Trophoblast cell (in vitro differentiated cells and primary cell): ENCODE measurements around the gene AGER.

Experiments used
- DNase-seq, 2 donors: peaks; one replicate each; pipeline ENCODE4 v3.0.0-alpha.2; 2016
- H2AFZ ChIP-seq: 2 replicates; pipeline ENCODE4 v1.6.1; 2013; ENCODE audit warnings: low read length, moderate library complexity, mild to moderate bottlenecking; ENCODE audit not compliant: insufficient read depth, poor library complexity
- H2AK5ac ChIP-seq: 2 replicates; pipeline ENCODE4 v1.6.1; 2013; ENCODE audit warnings: mild to moderate bottlenecking, low read length
- H2BK120ac ChIP-seq: 2 replicates; pipeline ENCODE4 v1.6.1; 2013; ENCODE audit warnings: low read length, mild to moderate bottlenecking, moderate library complexity; ENCODE audit not compliant: insufficient read depth, poor library complexity
- H2BK12ac ChIP-seq: 2 replicates; pipeline ENCODE4 v1.6.1; 2013; ENCODE audit warnings: mild to moderate bottlenecking, low read length, moderate library complexity
- H2BK5ac ChIP-seq: 2 replicates; pipeline ENCODE4 v1.6.1; 2013; ENCODE audit warnings: low read length, low read depth, moderate library complexity, mild to moderate bottlenecking; ENCODE audit not compliant: poor library complexity
- H3K14ac ChIP-seq: 2 replicates; pipeline ENCODE4 v1.6.1; 2013; ENCODE audit warnings: mild to moderate bottlenecking, low read length
- H3K18ac ChIP-seq: 2 replicates; pipeline ENCODE4 v1.6.1; 2013; ENCODE audit warnings: mild to moderate bottlenecking, low read length
- H3K23ac ChIP-seq: 2 replicates; pipeline ENCODE4 v1.6.1; 2013; ENCODE audit warnings: low read length
- H3K27ac ChIP-seq: 2 replicates; pipeline ENCODE4 v1.5.1; 2013; ENCODE audit warnings: low read depth, mild to moderate bottlenecking, inconsistent platforms, low read length, moderate library complexity
- H3K27me3 ChIP-seq: 2 replicates; pipeline ENCODE4 v1.6.1; 2013; ENCODE audit warnings: inconsistent platforms, mild to moderate bottlenecking, low read length, moderate library complexity; ENCODE audit not compliant: insufficient read depth
- H3K36me3 ChIP-seq, 2 experiments: 1 replicate in 1 of 2; 2 replicates in 1 of 2; pipeline ENCODE4 v1.6.1; 2013; ENCODE audit warnings: low read length in 2 of 2, mild to moderate bottlenecking in 2 of 2, moderate library complexity in 1 of 2; ENCODE audit not compliant: insufficient read depth in 2 of 2, control insufficient read depth in 1 of 2
- H3K4ac ChIP-seq: 2 replicates; pipeline ENCODE4 v1.6.1; 2013; ENCODE audit warnings: low read depth, mild to moderate bottlenecking, low read length, moderate library complexity
- H3K4me1 ChIP-seq, 2 experiments: 1 replicate in 1 of 2; 2 replicates in 1 of 2; pipeline ENCODE4 v1.6.1; 2013; ENCODE audit warnings: low read length in 2 of 2, mild to moderate bottlenecking in 2 of 2, moderate library complexity in 1 of 2; ENCODE audit not compliant: insufficient read depth in 2 of 2, control insufficient read depth in 1 of 2
- H3K4me2 ChIP-seq: 2 replicates; pipeline ENCODE4 v1.6.1; 2013; ENCODE audit warnings: inconsistent platforms, mild to moderate bottlenecking, low read length, moderate library complexity
- H3K4me3 ChIP-seq: 2 replicates; pipeline ENCODE4 v1.5.1; 2013; ENCODE audit warnings: mild to moderate bottlenecking, low read depth, low read length, inconsistent platforms
- H3K79me1 ChIP-seq: one replicate; pipeline ENCODE4 v1.6.1; 2013; ENCODE audit warnings: low read length
- H3K79me2 ChIP-seq: 2 replicates; pipeline ENCODE4 v1.6.1; 2013; ENCODE audit warnings: low read length, mild to moderate bottlenecking; ENCODE audit not compliant: control insufficient read depth, insufficient read depth, poor library complexity
- H3K9ac ChIP-seq: 2 replicates; pipeline ENCODE4 v1.6.1; 2013; ENCODE audit warnings: mild to moderate bottlenecking, low read length
- H3K9me3 ChIP-seq: 2 replicates; pipeline ENCODE4 v1.6.1; 2013; ENCODE audit warnings: low read depth, mild to moderate bottlenecking, control low read depth, inconsistent platforms, low read length; ENCODE audit not compliant: insufficient read depth
- H4K12ac ChIP-seq: 2 replicates; pipeline ENCODE4 v1.6.1; 2013; ENCODE audit warnings: low read depth, mild to moderate bottlenecking, low read length, moderate library complexity
- H4K8ac ChIP-seq: 2 replicates; pipeline ENCODE4 v1.6.1; 2013; ENCODE audit warnings: low read depth, mild to moderate bottlenecking, low read length, moderate library complexity
- H4K91ac ChIP-seq: one replicate; pipeline ENCODE4 v1.6.1; 2013; ENCODE audit warnings: low read depth, mild to moderate bottlenecking, low read length, moderate library complexity
- WGBS: extraction: QIAGEN DNeasy Blood & Tissue Kit; methylation state at CpG from one replicate; pipeline ENCODE4 v1.1.7; 2013; ENCODE audit warnings: missing lambda C conversion rate; ENCODE audit not compliant: insufficient read length, insufficient coverage; ENCODE audit errors: extremely low coverage; 5-methylcytosine and 5-hydroxymethylcytosine counted together

The AGER gene

DNA sequence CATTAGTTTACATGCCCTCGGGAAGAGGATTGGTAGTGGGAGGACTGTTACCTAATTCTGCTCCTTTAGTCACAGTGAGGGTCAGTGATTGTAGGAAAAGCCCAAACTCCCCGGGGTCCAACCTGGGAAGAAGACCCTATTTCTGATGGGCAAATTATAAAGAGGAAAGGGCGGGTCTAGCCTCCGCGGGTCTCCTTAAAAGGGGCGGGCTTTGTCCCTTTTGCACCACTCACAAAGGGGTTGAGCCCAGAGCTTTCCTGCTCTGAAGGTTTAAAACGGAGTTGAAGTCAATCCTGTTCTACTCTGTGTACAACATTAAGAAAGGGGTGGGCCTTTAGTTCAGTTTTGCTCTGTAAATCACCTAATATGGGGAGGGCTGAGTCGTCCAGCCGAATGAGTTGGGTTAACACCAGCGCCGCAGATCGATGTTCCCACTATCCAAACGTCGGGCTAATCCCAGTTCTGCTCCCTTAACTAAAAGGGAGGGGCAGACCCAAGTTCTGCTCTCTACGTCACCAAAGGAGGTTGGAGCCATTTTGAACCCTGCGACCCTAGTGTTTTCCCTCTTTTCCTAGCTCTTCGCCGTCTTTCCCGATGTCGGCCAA is 6.8 kb downstream of the AGER start:
- WGBS: no CpG with 5 or more reads among the region's 20 CpGs
- H3K27me3 ChIP-seq: no peaks in the 10 kb centered on the region
- peak overlapping the region; percentile 76 for H3K14ac ChIP-seq
- H2AFZ ChIP-seq: peak overlapping the region; percentile 37
- DNase-seq: no peak
- no peaks in the 10 kb centered on the region for H3K9me3 ChIP-seq
- H3K4me1 ChIP-seq: peaks cover 13 to 32% of the 10 kb centered on the region in 2 experiments
- H3K4me3 ChIP-seq: peak overlapping the region; percentile 45
- no peak overlapping the region for H2BK12ac ChIP-seq
- peak overlapping the region; percentile 91 for H3K27ac ChIP-seq
- H3K79me1 ChIP-seq: peaks cover 14% of the 10 kb centered on the region
- peak overlapping the region; percentile 69 for H2AK5ac ChIP-seq
- peaks cover 14 to 18% of the 10 kb centered on the region in 2 experiments for H3K36me3 ChIP-seq
- peak overlapping the region; percentile 86 for H4K91ac ChIP-seq
- peak overlapping the region; percentile 65 for H4K12ac ChIP-seq
- H3K4ac ChIP-seq: peak overlapping the region; percentile 58
- peak overlapping the region; percentile 62 for H2BK5ac ChIP-seq
- peak overlapping the region; percentile 91 for H4K8ac ChIP-seq
- H3K9ac ChIP-seq: peak overlapping the region; percentile 75
- H3K23ac ChIP-seq: no peak overlapping the region
- H3K18ac ChIP-seq: peak overlapping the region; percentile 55
- H3K79me2 ChIP-seq: peaks cover 10% of the 10 kb centered on the region
- peak overlapping the region; percentile 79 for H3K4me2 ChIP-seq
- peak overlapping the region; percentile 53 for H2BK120ac ChIP-seq

DNA sequence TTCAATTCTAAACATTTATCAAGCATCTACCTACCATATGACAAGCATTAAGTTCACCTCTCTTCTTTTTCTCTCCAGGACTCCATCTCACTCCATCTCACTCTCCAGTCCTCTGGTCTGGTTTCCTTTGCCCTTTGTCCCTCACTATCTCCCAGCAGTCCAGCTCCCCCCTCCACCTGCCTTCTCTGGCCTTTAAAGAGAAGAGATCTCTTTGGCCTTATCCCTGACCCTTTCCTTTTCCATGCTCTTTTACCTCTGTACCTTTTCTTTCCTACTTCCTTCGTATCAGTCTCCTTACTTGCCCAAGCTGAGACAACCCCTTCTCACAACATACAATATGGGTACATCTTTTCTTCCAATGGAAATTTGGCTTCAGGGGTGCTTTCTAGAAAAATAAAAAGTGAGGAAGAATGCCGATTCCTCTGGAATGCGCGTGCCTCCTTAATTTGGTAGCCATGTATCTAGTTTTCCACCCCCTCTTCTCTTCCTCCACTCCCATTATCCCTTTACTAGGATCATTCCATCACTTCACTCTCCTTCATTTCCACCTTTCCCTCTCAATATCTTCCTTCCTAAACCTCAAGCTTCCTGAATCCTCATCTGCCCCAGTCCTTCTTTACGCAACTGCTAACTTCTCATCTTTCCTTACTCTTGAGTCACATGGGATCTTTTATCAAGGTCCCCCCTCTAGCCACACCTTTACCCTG is 7.4 kb downstream of the AGER start:
- peak; percentile 9 to 11 for DNase-seq
- peak overlapping the region; percentile 69 for H2AK5ac ChIP-seq

DNA sequence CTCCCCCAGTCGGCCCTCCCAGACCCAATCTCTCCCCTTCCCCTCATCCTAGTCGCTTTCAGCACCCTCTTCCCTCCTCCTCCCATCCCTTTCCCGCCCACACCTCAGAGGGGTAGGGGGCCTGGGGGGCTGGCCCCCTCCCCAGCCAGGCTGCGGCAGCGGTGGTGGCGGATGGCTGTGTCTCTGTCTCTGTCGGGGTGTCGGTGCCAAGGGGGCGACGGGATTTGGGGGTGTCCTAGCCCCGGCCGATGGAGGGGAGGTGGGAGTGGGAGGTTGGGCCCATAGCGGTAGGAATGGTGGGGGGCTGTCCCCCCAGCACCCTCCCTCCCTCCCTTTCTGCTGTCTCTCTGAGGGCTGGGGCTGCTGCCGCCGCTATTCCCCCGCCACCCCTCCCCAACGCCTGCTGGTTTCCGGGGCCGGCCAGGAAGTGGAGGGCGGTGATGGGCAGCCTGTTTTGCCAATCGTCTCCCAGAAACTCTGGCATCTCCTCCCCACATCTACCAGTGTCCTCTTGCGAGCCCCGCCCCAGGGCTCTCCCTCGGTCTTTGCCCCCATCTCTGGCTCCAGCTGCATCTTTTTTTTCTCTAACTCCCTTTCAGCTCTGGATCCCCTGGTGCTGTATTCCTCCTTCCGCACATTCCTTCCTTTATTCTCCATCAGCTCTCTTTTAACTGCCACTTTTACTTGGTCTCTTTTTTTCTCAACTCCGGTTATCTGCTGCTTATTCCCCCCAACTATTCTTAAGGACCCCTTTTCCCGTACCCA is 8.2 kb downstream of the AGER start, which contains the start of gene AGPAT1:
AGPAT1 (minus strand) TSS at position 374 of the 765 bp plus-strand sequence. CDS start 4,588 bp downstream, outside the sequence.
- Histone ChIP-seq H2BK120ac (peak within 1 kb of the TSS; percentile 87), H4K8ac (peak within 1 kb of the TSS; percentile 93), H2AK5ac (peak within 1 kb of the TSS; percentile 97), H2AFZ (peak within 1 kb of the TSS; percentile 97), H3K14ac (peak within 1 kb of the TSS; percentile 96), H2BK5ac (peak within 1 kb of the TSS; percentile 55), H3K36me3 (peaks cover 9 to 14% of the 10 kb centered on the region in 2 experiments), H4K12ac (peak within 1 kb of the TSS; percentile 97), H3K4me2 (peak within 1 kb of the TSS; percentile 79), H2BK12ac (peak within 1 kb of the TSS; percentile 55), H3K79me2 (peaks cover 10% of the 10 kb centered on the region), H3K9me3 (no peaks in the 10 kb centered on the region), H4K91ac (peak within 1 kb of the TSS; percentile 94), H3K23ac (no peak within 1 kb of the TSS), H3K4ac (peak within 1 kb of the TSS; percentile 92), H3K9ac (peak within 1 kb of the TSS; percentile 95), H3K27ac (peak within 1 kb of the TSS; percentile 91), H3K4me1 (peaks cover 13 to 32% of the 10 kb centered on the region in 2 experiments), H3K27me3 (no peaks in the 10 kb centered on the region), H3K79me1 (peaks cover 14% of the 10 kb centered on the region), H3K18ac (peak within 1 kb of the TSS; percentile 96), H3K4me3 (peak within 1 kb of the TSS; percentile 88)
- peak; percentile 95 to 97 for DNase-seq
- no CpG with 5 or more reads among the region's 27 CpGs for whole genome bisulfite sequencing

More for the DNA sequence above, 7.4 kb downstream of the AGER start:
- Histone ChIP-seq H2BK5ac (peak overlapping the region; percentile 62), H3K14ac (peak overlapping the region; percentile 76), H2BK12ac (peak overlapping the region; percentile 55), H4K8ac (peak overlapping the region; percentile 91), H3K18ac (no peak overlapping the region), H3K4me1 (peaks cover 13 to 32% of the 10 kb centered on the region in 2 experiments), H3K4me2 (peak overlapping the region; percentile 79), H4K12ac (peak overlapping the region; percentile 39), H3K79me2 (peaks cover 10% of the 10 kb centered on the region), H3K23ac (no peak overlapping the region), H3K36me3 (peaks cover 10 to 14% of the 10 kb centered on the region in 2 experiments), H2AFZ (peak overlapping the region; percentile 37), H3K4me3 (no peak overlapping the region), H3K79me1 (peaks cover 14% of the 10 kb centered on the region), H3K4ac (no peak overlapping the region), H4K91ac (peak overlapping the region; percentile 86), H3K27me3 (no peaks in the 10 kb centered on the region), H3K27ac (peak overlapping the region; percentile 91), H2BK120ac (peak overlapping the region; percentile 8), H3K9me3 (no peaks in the 10 kb centered on the region), H3K9ac (peak overlapping the region; percentile 6)
- no CpG with 5 or more reads among the region's 5 CpGs for WGBS

DNA sequence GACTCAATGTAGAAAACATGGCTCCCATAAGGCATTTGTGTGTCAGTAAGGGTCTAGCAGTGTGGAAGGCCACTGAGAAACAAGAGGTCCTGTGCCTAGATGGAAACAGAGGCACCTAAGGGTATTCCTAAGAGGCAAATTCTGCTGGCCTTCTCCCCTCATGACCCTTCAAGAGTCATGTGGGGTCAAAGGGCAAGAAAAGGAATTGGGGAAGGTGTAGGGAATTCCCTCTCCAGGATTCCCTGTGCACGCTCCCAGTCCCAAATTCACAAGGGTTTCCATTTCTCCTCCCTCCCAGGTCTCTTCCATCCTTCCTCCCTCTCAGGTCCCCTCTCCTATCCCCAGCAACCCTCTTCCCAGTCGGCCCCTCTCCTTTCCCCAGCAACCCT is 8.7 kb downstream of the AGER start:
- Histone ChIP-seq H2BK12ac (no peak overlapping the region), H2BK120ac (peak overlapping the region; percentile 87), H4K91ac (peak overlapping the region; percentile 94), H3K23ac (no peak overlapping the region), H2AK5ac (peak overlapping the region; percentile 97), H3K4me2 (peak overlapping the region; percentile 77), H3K79me1 (peaks cover 14% of the 10 kb centered on the region), H4K8ac (peak overlapping the region; percentile 93), H2BK5ac (peak overlapping the region; percentile 55), H3K4me3 (peak overlapping the region; percentile 88), H3K27ac (no peak overlapping the region), H3K4ac (peak overlapping the region; percentile 92), H3K4me1 (peaks cover 13 to 32% of the 10 kb centered on the region in 2 experiments), H3K9ac (peak overlapping the region; percentile 95), H3K14ac (peak overlapping the region; percentile 96), H3K9me3 (no peaks in the 10 kb centered on the region), H4K12ac (peak overlapping the region; percentile 97), H3K18ac (peak overlapping the region; percentile 96), H3K36me3 (peaks cover 13 to 19% of the 10 kb centered on the region in 2 experiments), H3K79me2 (peaks cover 10% of the 10 kb centered on the region), H3K27me3 (no peaks in the 10 kb centered on the region), H2AFZ (peak overlapping the region; percentile 97)
- DNase-seq: no peak
- WGBS: no CpG with 5 or more reads among the region's 2 CpGs
